HG02623 (cell line): ENCODE results near the gene COPS7B.
"Not testable (repeated sequence)": the region's sequence is repeated elsewhere in the genome, so short reads cannot be mapped to it uniquely, and the experiment has no call there.

ENCODE experiments used
- ATAC-seq: cut with Tn5 transposase; IDR thresholded peaks from one replicate; pipeline ENCODE4 v1.9.1; 2021; ENCODE audit warnings: moderate library complexity; ENCODE audit not compliant: unreplicated experiment

The COPS7B gene

DNA sequence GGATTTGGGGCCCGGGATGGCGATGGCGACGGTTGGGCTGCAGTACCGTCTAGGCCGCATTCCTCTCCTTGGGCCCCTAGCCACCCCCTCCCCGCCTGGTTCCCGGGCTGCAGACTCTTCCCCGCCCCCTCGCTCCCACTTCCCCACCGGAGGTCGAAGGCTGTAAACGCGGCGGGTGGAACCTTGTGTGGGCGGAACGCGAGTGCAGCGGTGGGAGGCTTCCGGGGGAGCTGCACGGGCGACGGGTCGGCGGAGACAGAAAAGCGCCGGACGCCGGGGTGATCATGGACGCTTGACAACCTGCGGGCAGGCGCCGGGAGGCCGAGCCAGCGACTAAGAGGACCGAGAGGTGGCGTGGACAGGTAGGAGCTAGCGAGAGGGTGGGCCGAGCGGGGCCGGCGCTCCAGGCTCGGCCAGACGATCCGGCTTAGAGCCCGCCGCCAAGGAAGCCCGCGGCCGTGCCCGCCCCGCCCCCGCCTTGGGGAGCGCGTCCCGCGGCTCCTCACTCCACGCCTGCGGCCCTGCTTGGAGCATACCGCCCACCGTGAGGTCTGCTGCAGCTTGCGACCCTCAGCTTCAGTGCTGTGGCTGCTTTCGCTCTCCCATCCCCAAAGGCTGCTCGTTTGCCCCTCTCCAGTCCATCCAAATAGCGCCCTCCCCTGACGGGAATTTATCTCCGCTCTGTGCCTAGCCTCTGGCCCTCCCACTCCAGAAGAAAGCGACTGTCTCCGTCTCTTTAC is at the start of gene COPS7B:
Gene COPS7B (plus strand): TSS at position 269 of the 740 bp plus-strand sequence. CDS start 2,126 bp downstream, outside the sequence.
- peak; percentile 37 for ATAC-seq

DNA sequence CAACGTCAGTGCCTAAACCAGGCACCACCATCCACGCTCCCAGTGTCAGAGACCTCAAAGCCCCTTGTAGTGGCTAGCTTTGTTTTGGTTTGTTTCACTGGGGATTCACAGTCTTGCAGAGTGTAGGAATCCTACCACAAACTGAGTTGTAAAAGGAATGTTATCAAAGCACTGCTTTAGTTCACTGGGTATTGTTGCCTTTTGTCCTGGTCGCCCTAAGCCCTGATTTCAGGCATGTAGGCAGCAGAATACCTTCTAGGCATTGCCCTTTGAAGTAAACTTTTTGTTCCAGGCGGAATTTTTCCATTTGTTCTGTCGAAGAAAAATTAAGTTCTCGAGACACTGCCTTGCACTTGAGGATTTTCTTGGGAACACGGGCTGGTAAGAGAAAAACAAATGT is 48.5 kb upstream of the COPS7B start:
- ATAC-seq: no peak

GRCh38 chr2:231743376-231744116 is 42.7 kb upstream of the COPS7B start:
- ATAC-seq: no peak

DNA sequence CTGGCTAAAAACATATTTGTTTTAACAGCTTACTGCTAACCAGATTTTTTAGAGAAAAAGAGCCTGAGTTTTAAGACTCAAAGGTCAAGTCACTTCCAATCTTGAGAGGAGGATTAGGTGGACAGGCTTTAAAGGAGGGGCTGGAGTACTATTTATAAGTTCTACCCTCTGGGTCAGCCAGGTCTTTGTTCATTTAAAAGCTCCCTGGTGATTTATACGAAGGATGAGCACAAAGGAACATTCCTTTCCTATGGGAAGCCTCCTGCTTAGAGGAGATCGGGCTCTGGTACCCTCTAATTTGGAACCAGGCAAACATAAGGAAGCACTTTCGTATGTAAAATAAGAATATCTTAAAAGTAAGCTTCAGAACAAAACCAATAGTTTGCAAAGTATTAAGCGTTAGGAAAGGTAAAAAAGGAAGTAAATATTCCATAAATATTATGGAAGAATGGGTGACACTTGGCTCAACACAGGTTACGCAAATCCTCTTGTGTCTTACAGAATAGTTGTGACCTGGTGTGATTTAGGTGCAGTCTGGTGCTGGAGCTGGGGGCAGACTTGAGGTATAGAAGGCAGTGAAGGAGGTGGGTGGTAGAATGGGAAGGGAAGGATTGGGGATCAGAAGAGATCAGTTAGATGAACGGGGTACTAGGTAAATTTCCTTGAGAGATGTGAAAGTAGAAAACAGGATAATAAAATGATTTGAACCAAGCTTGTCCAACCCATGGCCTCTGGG is 40.8 kb upstream of the COPS7B start:
- ATAC-seq: no peak

- ATAC-seq: not testable (repeated sequence)
Observed at GRCh38 chr2:231748153-231748896, 37.9 kb upstream of the COPS7B start.

DNA sequence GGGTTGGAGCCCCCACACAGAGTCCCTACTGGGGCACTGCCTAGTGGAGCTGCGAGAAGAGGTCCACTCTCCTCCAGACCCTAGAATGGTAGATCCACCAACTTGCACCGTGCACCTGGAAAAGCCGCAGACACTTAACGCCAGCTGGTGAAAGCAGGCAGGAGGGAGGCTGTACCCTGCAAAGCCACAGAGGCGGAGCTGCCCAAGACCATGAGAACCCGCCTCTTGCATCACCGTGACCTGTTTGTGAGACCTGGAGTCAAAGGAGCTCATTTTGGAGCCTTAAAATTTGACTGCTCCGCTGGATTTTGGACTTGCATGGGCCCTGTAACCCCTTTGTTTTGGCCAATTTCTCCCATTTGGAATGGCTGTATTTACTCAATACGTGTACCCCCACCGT is 37.2 kb upstream of the COPS7B start:
- not testable (repeated sequence) for ATAC-seq

DNA sequence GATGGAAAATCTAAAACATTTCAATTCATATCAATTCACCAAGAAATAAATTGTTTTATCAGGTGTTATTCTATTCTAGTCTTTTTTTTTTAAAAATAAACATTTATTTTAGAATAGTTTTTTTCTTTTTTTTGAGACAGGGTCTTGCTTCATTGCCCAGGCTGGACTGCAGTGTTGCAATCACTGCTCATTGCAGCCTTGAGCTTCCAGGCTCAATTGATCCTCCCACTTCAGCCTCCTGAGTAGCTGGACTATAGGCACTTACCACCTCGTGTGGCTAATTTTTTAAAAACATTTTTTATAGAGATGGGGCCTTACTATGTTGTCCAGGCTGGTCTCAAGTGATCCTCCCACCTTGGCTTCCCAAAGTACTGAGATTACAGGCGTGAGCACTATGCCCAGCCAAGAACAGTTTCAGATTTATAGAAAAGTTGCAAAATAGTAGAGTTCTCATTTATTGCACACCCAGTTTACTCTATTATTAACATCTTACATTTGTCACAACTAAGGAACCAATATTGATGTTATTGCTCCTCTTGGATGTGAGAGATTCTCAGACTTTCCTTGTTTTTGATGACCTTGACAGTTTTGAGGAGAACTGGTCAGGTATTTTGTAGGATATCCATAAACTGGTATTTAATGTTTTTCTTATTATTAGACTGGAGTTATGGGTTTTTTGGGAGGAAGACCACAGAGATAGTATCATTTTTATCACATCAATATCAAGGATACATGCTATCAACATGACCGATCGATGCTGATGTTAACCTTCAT is 35.0 kb upstream of the COPS7B start:
- ATAC-seq: no peak

- no peak for ATAC-seq
Observed at GRCh38 chr2:231752061-231752460, 34.2 kb upstream of the COPS7B start.

GRCh38 chr2:231761735-231762134 is 24.5 kb upstream of the COPS7B start:
- no peak for ATAC-seq

- no peak for ATAC-seq
Observed at GRCh38 chr2:231764124-231764523, 22.1 kb upstream of the COPS7B start.

DNA sequence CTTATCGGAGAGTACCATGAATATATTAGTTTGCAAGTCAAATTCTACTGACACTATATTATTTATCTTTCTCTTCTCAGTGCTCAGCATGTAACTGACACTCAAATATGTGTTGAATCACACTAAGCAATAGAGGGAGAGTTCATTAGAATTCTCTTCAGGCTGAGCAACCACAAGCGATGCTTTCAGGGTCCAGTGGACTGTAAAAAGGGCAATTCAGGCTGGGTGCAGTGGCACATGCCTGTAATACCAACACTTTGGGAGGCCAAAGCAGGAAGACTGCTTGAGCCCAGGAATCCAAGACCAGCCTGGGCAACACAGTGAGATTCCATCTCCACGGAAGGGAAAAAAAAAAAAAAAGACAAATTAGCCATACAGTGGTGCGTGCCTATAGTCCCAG is 21.5 kb upstream of the COPS7B start:
- ATAC-seq: no peak

DNA sequence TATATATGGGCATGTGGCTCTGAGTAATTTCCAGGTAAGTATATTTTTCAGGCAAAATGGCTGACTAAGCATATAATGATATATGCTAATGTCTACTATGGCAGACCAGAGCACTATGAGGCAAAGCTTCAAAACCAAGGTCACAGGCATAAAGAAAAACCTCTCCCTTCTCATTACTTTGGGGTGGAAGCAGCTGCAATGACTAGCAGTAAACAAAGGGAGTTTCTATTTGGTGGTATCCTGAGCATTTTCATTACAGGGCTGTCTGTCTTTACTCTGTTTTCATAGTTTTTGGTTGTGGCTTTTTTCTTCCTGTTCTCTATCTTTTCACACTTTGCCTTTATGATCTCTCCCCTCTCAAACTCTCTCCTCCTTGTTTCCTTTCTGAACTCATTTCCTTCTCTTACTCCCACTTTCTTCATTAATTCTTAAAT is 20.7 kb upstream of the COPS7B start:
- ATAC-seq: no peak

- no peak for ATAC-seq
Observed at GRCh38 chr2:231769170-231770136, 16.8 kb upstream of the COPS7B start.

- no peak for ATAC-seq
Observed at GRCh38 chr2:231780123-231780908, 5.9 kb upstream of the COPS7B start.

- peak; percentile 88 for ATAC-seq
Observed at GRCh38 chr2:231780909-231781797, 5.1 kb upstream of the COPS7B start, which contains the start of gene PDE6D. Gene PDE6D (minus strand): TSS chr2:231781282. CDS start chr2:231781114, 168 bp downstream.

GRCh38 chr2:231781798-231782726 is 4.2 kb upstream of the COPS7B start:
- ATAC-seq: no peak
